HG03139 (cell line): Measurements from ENCODE around the gene PROP1.
"Not testable (repeated sequence)": the region's sequence is repeated elsewhere in the genome, so short reads cannot be mapped to it uniquely, and the experiment has no call there.

Experiments used
- ATAC-seq: cut with Tn5 transposase; IDR thresholded peaks from one replicate; pipeline ENCODE4 v1.9.1; 2021; ENCODE audit not compliant: unreplicated experiment

The PROP1 gene

DNA sequence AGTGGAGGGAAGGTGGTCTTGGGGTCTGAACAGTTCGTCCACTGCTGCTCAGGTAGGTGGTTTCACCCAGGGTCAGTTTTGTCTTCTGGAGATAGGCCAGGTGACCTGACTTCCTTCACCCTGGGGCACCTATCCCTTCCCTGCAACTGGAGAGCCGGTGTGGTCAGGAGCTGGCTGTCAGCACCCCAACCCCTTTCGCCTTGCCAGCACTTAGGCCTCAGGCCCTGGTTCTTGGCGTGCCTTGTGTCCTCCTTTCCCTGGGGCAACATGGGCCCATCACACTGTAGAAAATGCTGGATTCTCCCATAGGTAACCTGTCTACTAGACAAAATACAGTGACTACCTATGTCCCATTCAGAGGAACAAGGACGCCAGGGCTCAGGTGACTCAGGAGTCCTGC, 13.1 kb downstream of the PROP1 start:
- no peak for ATAC-seq

DNA sequence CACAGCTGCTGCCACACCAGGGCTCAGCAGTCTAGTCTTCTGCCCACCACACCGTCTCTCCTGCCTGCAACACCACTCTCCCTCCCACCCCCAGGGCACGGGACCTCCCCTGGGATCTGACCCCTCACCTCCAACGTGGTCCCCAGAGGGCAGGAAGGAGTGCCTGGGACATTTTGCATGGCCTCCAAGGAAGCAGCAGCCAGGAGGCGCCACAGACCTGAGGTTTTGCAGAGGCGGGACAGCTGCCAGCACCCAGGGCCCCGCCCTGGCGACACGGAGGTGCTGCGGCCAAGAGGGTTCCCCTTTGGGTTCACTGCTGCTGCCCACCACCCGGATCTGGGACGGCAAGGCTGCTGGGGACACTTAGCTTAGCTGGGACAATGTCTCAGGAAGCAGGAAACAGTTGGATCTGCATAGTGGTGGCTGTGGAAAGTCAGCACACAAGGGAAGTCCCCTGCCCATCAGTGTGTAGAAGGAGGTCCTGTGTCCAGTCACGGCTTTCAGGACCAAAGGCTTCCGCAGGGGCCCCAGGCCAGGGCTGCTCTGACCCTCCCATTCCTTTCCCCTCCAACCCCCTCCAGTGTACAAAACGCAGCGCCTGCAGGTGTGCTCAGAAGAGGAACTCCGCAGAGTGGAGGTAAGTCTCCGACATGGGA, 13.8 kb downstream of the PROP1 start:
- no peak for ATAC-seq

DNA sequence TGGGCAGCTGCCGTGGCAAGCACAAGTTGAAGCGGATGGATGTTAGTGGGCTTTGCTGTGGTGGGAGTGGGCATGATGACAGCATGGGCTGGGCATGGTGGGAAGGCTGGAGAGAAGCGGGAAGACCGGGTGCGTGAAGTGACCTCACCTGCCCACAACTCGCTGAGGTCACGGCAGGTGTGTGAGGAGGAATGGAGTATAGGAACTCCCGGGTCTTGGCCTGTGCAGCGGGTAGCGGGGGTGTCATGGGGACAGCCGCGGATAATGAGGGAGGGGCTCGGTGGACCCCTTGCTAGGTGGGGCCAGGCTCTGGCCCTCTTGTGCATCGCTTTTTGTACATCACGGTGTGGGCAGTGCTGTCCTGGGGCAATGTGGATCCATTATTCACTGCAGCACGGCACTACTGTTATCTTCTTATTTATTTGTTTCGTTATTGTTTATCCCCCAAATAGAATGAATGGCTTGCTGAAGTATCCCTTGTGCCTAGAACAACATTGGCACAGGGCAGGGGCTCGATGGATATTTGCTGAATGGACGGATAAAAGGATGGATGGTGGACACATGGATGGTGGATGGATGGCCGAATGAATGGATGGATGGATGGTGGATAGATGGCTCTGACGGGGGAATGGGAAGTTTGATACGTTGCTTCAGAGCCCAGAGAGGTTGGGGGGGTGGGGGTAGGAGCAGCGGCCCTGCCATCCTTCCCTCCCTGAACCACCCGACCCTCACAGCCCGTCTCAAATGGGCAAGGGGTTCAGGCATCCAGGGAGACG, 14.6 kb downstream of the PROP1 start:
- no peak for ATAC-seq

DNA sequence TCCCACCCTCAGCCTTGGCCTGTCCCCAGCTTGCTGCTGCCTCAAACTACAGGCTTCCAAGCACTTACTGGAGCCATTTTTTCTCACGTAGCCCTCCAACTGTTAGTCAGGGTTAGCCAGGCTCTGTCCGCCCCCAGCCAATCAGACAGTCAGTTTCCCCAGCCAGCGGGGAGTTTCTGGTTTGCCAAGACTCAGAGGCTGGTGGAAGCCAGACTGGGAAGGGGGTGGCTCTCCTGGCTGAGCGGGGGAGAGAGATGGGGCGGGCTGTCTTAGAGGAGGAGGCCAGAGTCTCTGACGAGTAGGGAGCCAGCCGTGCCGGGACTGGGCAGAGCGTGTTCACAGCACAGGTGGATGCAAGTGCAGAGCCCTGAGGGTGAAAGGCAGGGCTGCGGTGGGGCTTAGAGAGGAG, 15.3 kb downstream of the PROP1 start:
- ATAC-seq, result no peak

DNA sequence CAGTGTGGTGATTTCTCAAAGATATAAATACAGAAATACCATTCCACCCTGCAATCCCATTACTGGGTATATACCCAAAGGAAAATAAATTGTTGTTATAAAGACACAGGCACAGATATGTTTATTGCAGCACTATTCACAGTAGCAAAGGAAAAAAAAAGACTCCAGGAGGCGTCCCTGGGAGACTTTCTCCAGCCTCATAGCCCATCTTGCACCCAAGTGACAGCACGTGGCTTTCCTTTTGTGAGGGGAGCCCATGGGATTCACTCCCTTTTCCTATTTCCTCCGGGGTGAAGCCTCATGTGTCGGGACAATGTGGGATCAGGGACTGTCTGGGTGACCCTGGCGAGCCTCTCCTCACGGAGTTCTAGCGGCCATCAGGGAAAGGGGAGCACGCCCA, 18.4 kb downstream of the PROP1 start:
- ATAC-seq, result not testable (repeated sequence)

DNA sequence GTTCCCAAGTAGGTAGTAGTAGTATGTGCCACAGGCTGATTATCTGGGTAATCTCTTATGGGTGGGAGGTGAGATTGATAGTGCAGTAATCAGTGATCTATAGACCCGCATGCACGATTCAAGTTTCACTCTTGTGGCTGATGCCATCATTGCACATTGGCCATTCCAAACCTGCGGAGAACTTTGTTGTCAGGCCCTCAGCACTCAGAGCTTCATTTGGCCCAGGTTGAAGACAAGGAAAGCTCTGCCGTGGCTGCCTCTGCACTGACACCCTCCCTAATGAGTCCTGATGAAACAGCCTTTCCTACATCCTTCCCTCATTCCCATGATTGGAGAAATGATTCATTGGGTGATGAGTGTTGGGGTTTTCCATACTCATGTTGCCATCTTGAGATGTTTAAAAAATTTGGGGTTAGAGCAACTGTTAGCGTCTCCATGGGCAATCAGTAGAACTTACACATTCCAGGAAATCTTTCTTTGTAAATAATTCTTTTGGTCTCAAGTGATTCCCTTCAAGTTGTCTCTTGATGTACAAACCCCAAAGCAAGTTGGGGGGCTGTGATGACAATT, 22.9 kb downstream of the PROP1 start:
- ATAC-seq, result no peak

DNA sequence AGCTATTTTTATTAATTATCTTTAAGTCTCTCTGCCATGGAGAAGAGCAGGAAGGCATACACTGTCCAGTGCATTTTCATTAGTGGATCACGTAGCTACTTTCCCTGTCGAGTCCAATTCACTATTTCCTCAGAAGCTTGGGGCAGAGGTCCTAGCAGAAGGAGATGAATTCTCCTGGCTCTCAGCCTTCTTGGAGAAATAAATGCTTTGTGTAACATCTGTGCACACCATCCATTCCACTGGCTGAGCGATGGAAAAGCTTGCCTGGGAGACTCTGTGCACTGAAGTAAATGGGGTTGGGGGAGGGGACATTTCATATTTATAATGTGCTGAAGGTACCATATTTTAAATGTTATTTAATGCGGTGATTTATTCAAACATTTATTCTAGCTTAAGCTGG, 23.4 kb downstream of the PROP1 start:
- ATAC-seq, result no peak

DNA sequence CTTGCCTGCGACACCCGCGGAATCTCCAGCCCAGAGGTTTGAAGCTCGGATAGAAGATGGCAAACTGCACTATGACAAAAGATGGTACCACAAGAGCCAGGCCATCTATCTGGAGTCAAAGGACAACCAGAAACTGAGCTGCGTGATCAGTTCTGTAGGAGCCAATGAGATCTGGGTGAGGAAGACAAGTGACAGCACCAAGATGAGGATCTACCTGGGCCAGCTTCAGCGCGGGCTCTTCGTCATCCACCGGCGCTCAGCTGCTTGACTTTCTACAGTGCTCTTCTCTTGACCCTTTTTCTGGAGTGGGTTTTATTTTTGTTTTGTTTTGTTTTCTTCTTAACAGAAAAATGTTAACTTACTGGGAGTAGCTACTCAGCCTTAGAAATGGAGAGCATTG, 24.0 kb downstream of the PROP1 start:
- not testable (repeated sequence) for ATAC-seq

DNA sequence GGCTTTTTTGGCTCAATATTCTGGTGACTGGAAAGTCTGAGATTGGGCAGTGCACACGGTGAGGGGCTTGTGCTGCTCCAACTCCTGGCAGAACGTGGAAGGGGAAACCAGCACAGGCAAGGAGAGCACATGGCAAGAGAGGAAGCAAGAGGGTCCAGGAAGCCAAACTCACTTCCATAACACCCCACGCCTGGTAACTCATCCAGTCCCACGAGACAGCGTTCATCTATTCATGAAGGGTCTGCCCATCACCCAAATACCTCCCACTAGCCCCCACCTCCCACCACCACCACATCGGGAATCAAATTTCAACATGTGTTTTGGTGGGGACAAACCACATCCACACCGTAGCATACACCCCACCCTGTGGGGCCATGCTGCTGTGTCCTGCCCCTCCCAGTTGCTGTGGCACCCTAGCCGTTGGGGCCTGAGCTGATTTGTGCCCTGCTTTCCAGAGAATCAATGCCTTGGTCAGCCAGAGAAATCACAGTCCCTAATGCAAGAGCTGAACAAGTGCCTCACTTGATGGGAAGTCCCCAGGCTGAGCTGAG, 27.3 kb downstream of the PROP1 start:
- ATAC-seq, result no peak

DNA sequence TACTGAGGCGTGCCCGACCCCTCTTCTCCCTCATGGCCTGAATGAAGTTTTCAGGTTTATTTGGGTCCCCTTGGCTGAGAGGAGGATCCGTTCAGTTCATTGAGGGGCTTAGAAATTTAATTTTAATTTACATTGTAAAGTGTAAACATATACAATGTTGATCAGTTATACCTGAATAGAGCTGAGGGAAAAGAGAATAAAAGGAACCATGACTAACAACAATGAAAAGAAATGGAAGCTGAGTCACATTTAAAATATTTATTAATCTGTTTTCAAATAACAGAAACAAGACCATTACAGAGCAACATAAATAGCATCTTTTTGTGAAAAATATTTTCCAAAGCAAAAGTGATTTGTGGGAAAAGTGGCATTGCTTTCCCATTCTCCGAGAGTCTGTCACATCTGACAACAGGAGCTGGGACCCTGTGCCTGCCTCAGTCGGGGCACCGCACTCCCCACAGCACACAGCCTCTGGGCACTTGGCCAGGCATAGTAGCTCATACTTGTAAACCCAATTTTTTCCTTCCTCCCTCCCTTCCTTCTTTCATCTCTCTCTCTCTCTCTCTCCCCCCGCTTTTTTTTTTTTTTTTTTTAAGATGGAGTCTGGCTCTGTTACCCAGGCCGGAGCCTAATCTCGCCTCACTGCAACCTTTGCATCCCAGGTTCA, 28.7 kb downstream of the PROP1 start:
- ATAC-seq, result no peak

DNA sequence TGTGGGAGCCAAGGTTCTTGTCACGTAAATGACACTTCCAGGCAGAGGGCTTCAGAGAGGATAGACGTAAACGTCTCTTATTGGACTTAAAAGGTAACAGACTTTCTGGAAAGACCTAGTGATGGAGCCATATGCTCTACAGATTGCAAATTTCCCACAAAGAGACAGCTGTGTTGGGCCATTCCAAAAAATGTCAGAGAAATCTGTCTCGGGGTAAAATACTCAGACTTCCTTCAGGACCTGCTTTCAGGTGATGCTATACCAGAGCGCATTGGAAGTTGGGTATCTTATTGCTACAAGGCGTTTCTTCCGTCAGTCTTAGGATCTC, 29.2 kb downstream of the PROP1 start:
- no peak for ATAC-seq

DNA sequence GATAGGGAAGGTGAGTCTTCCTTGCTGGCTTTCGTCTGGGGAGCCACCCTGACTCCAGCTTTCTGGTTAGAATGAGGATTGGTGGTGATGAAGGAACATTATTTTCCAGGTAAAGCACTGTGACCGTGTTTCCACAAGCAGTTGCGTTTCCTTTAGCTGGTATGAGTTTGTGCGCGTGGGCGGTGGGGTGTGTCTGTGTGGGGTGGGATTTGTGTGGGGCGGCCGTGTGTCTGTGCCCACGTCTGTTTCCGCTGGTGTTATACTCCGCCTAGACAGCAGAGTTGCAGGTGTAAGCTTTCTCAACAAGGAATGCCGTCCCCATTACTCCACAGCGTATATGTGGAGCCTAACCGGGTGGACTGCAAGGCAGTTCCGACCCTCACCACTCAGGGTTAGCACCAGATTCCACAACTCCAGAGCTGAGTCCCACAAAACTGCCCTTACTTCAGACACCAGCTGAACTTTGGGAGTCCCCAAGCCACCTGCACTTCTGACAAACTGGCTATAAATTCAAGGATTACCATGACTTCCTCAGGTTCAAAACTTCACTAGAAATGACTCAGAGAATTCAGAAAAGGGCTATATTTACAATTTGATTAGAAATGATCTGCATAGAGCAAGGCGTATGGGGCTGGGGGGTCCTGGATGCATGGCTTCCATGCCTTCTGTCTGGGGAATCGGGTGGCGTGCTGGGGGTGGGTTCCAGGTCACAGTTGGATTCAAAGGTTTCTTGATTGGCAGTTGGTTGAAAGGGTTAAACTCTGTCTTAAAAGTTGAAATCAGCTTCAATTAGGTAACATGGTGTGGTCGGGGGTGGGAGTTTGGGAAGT, 29.8 kb downstream of the PROP1 start:
- no peak for ATAC-seq

DNA sequence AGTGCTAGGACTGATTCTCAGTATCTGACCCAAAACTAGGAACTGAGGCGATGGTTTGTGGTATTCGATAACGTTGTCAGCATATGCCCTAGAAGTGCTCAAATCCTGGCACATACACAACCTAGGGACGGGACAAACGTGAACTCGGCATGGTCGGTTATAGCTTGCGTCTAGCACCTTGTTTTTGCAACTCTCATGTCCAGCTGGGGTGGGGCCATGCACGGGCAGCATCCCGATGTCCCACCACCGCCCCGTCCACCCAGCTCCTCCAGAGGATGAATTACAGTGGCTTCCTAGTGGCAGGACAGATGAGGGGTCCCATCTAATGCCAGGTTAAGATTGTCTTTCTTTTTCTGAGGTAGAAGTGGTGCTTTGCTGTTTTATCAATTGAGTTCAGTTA, 31.6 kb downstream of the PROP1 start:
- no peak for ATAC-seq

DNA sequence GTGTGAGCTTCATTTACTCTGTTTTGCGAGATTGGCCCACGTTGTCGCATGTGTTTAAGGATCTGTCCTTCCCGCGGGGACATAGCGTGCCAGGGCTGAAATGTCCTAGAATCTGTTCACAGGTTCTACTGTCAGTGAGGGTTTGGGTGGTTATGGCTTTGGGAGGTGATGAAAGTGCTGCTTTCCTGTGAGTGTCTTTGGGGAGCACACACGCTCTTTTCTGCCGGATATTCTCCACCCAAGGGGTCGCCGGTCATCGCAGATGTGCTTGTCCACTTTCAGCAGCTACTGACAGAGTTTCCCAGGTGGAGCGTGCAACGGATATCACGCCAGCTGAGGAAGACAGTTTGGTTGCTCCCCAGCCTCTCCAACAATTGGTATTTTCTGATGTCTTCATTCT, 32.1 kb downstream of the PROP1 start:
- ATAC-seq, result no peak

DNA sequence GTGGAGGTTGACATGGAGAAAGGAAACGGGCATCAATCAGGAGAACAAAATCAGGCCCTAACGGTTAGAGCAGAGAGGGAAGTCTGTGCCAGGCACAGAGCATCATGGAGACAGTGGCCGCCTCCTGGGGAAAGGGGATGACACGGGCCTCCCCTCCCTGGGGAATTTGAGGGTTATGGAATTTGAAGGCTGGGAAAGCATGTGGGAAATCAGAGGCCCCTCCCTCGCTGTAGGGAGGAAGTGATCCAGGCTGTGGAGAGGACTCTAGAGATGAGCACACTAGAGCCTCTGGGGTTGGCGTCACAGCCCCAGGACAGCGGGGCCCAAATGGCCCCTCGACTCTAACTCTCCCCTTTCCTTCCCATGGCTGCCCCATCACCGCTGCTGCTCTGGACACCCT, 36.7 kb downstream of the PROP1 start:
- no peak for ATAC-seq

DNA sequence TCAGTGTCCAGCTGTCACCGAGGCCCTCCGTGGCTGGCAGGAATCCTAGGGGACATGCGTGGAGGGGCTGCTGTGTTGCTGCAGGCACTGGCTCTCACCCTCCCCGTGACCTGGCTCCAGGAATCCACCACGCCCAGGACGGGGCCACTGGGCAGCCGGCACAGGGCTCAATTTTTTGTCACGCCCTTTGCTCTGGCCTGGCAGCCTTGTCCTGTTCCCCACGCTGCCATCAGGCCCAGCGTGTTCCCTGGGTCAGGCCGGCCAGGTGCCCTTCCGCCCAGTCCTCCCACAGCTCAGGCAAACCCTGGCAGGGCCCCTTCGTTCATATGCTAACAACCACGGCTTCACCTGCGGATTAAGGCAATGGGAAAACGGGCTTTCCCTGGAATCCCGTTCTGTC, 37.3 kb downstream of the PROP1 start:
- ATAC-seq, result no peak

DNA sequence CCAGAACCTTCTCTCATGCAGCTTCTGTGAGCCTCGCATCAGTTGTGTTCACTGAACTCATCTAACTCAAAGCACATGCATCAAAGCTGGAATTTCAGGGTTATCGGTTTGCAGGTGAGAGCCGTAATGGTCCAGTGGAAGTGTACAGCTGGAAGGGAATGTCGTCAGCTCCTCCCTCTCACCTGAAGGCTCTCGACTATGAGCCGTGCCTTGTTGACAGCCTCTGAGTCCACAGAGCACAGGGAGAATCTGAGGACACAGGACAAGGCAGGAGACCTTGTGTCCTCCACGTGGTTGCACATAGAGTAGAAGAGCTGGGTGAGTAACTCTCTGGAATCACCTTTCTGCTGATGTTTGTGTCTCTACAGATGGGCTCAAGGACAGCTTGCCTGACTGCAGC, 38.8 kb downstream of the PROP1 start:
- no peak for ATAC-seq

DNA sequence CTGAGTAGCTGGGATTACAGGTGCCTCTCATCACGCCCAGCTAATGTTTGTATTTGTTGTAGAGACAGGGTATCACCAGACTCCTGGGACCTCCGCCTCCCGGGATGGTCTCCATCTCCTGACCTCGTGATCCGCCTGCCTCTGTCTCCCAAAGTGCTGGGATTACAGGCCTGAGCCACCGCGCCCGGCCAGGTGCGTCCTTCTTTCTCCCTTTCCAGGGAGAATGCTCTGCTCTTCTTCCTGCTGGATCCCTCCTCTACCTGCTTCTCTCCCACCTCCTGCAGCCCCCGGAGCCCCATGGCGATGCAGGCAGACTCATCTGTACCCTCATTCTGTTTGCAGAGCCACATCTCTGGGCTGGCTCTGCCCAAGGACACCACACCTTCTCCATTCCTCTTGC, 42.9 kb downstream of the PROP1 start:
- ATAC-seq, result not testable (repeated sequence)

DNA sequence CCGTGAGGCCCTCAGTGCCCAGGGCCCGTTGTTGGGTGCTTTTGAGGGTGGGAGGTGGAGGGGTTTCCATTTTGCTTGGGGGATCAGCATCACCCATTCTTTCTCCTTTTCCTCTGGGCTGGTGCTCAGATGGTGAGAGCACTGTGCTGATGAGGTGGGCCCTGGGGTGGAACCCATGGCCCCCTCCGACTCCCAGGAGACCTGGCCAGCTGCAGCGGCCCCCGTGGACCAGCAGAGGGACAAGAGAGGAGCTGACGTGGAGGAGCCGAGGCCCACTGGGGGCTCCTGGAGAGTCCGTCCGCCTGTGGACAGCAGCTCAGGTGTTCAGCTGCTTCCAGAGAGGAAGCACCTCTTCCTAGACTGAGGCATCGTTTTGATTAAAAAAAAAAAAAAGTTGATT, 46.4 kb downstream of the PROP1 start:
- not testable (repeated sequence) for ATAC-seq

DNA sequence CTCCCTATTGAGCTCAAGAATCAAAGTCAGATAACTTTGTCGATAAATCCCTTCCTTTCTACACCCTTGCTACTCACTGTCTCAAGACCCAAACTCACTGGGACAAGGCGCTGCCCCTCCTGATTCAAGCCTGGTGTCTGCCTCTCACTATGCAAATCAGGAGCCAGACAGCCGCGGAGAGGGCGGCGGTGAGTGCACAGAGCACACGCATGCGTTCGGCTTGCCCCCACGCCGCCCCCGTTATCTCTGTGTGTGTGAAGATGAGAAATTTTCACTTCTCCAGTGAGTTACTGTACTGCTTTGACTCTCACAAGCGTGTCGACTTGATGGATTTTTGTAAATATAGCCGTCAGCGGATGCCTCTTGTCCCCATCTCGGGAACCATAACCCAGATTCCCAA, 47.0 kb downstream of the PROP1 start:
- ATAC-seq, result not testable (repeated sequence)

DNA sequence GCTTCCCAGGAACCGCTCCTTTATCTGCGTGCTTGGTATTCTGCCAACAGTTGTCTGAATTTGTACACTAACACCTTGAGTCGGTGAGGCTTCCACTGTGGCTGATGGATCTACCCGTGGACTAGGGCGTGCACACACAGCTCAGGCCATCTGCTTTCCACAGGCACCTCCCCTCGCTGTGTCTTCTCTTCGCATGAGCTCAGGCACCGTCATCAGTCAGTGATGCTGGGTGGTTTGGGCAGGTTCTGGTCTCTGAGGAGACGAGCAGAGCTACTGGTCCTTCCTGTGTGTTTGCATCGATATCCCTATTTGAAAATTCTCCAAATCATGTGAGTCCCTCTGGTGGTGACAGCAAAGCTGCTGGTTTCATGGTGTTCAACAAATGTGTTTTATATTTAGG, 48.1 kb downstream of the PROP1 start:
- ATAC-seq, result not testable (repeated sequence)
